ENCODE measurements around the gene GRIK4.
"Not testable (repeated sequence)": the region's sequence is repeated elsewhere in the genome, so short reads cannot be mapped to it uniquely, and the experiment has no call there.

DNA sequence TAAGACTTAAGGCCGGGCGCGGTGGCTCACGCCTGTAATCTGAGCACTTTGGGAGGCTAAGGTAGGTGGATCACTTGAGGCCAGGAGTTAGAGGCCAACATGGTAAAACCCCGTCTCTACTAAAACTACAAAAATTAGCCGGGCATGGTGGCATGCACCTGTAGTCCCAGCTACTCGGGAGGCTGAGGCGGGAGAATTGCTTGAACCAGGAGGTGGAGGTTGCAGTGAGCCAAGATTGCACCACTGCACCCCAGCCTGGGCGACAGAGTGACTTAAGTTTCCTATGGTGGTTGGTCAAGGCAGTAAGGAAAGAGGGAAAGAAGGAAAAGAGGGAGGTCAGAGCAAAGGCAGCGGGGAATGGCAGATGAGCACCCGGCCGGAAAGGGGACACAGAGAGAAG is 113.4 kb downstream of the GRIK4 start:
- TF ChIP-seq POLR2AphosphoS5 (IDR thresholded peaks at IDR 0.05; ENCODE audit: low read depth, low read length); EP300 (IDR thresholded peaks at IDR 0.05; ENCODE audit: borderline replicate concordance in 1 of 2, low read depth in 1 of 2, low read length in 1 of 2); EZH2phosphoT487 (IDR thresholded peaks at IDR 0.05; ENCODE audit: borderline replicate concordance, low read depth); RFX5 (IDR thresholded peaks at IDR 0.05; ENCODE audit: low read length); TAF1 (IDR thresholded peaks at IDR 0.05; ENCODE audit: borderline replicate concordance, low read depth, low read length); PBX3 (IDR thresholded peaks at IDR 0.05); REST (IDR thresholded peaks at IDR 0.05; ENCODE audit: low read depth, low read length); TEAD4 (IDR thresholded peaks at IDR 0.05; ENCODE audit: borderline replicate concordance, insufficient read depth); JUND (IDR thresholded peaks at IDR 0.05); YY1 (IDR thresholded peaks at IDR 0.05; ENCODE audit: low read depth); SIN3A (IDR thresholded peaks at IDR 0.05; ENCODE audit: borderline replicate concordance, low read depth, low read length): not testable (repeated sequence)
- TF ChIP-seq, protein P1, sequence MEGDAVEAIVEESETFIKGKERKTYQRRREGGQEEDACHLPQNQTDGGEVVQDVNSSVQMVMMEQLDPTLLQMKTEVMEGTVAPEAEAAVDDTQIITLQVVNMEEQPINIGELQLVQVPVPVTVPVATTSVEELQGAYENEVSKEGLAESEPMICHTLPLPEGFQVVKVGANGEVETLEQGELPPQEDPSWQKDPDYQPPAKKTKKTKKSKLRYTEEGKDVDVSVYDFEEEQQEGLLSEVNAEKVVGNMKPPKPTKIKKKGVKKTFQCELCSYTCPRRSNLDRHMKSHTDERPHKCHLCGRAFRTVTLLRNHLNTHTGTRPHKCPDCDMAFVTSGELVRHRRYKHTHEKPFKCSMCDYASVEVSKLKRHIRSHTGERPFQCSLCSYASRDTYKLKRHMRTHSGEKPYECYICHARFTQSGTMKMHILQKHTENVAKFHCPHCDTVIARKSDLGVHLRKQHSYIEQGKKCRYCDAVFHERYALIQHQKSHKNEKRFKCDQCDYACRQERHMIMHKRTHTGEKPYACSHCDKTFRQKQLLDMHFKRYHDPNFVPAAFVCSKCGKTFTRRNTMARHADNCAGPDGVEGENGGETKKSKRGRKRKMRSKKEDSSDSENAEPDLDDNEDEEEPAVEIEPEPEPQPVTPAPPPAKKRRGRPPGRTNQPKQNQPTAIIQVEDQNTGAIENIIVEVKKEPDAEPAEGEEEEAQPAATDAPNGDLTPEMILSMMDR (IDR thresholded peaks at IDR 0.05): not testable (repeated sequence)
- TF ChIP-seq, protein P2, sequence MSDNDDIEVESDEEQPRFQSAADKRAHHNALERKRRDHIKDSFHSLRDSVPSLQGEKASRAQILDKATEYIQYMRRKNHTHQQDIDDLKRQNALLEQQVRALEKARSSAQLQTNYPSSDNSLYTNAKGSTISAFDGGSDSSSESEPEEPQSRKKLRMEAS (IDR thresholded peaks at IDR 0.05; ENCODE audit: low read depth): not testable (repeated sequence)
- TF ChIP-seq, protein P3, sequence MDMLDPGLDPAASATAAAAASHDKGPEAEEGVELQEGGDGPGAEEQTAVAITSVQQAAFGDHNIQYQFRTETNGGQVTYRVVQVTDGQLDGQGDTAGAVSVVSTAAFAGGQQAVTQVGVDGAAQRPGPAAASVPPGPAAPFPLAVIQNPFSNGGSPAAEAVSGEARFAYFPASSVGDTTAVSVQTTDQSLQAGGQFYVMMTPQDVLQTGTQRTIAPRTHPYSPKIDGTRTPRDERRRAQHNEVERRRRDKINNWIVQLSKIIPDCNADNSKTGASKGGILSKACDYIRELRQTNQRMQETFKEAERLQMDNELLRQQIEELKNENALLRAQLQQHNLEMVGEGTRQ (IDR thresholded peaks at IDR 0.05; ENCODE audit: borderline replicate concordance, low read depth, low read length): not testable (repeated sequence)

All from SK-N-SH (cell line).